HCT116 (cell line): ENCODE measurements around the gene IRF8. TPM values are rescaled to one million over a fixed set of nuclear protein-coding genes. Genes with fewer than 3 reads are reported as not detected.

Experiments
- ATAC-seq: fragments of 200-7000 bp; cut with Tn5 transposase; 2 replicates; pipeline ENCODE4 v1.9.1; 2020; ENCODE audit warnings: mild to moderate bottlenecking, moderate library complexity
- BruUV-seq: library from RNA; stranded (reverse); fragments of 400-500 nt; replicated peaks from 2 replicates; lab custom pipeline; 2021; lab: Mats Ljungman, UMichigan
- CTCF ChIA-PET: fragments of 300-600 bp; sonication (Branson Sonifier 250); formaldehyde crosslinking; loops from one replicate; lab custom pipeline; 2021; ENCODE audit warnings: antibody characterized with exemption; lab: Charles Lee
- POLR2A ChIA-PET: fragments of 300-600, 350-600 bp; sonication (Branson Sonifier 250); formaldehyde crosslinking; loops from one replicate; lab custom pipeline; 2021; ENCODE audit warnings: antibody characterized with exemption; lab: Charles Lee
- RAD21 ChIA-PET, 2 experiments: fragments of 300-600 bp; sonication (Branson Sonifier 250); formaldehyde crosslinking; loops; one replicate each; lab custom pipeline; 2023; ENCODE audit warnings: low total read pairs in 2 of 2; ENCODE audit not compliant: uncharacterized antibody in 2 of 2, unreplicated experiment in 2 of 2, low non-redundant PET in 1 of 2; lab: Charles Lee
- DNase-seq: peaks from one replicate; pipeline ENCODE4 v3.0.0-alpha.2; 2010; ENCODE audit warnings: low read depth, low spot score
- H2AFZ ChIP-seq: fragments of 200-600 bp; shearing (Covaris generic), sonication (generic); 2 replicates; pipeline ENCODE4 v1.6.1; 2017; ENCODE audit warnings: low read depth, mixed run types, mixed read lengths, antibody characterized with exemption, low read length; ENCODE audit not compliant: poor library complexity, severe bottlenecking
- H3K27ac ChIP-seq: 2 replicates; pipeline ENCODE4 v1.5.1; 2012; ENCODE audit warnings: low read depth, low read length
- H3K27me3 ChIP-seq: fragments of 200-600 bp; sonication (generic); 2 replicates; pipeline ENCODE4 v1.6.1; 2016; ENCODE audit warnings: mixed run types, low read length, mixed read lengths; ENCODE audit not compliant: insufficient read depth
- H3K36me3 ChIP-seq, 2 experiments: fragments of 200-500 bp in 1 of 2; fragments of 200-600 bp in 1 of 2; sonication (Bioruptor generic) in 1 of 2; sonication (generic) in 1 of 2; 2 replicates each; pipeline versions ENCODE4 v1.5.1 to v1.6.1; 2014 to 2016; ENCODE audit warnings: low read length in 2 of 2, inconsistent platforms in 1 of 2, mixed read lengths in 1 of 2, mixed run types in 1 of 2; ENCODE audit not compliant: insufficient read depth in 2 of 2, control insufficient read depth in 1 of 2
- H3K4me1 ChIP-seq, 2 experiments: fragments of 200-600 bp in 1 of 2; sonication (generic) in 1 of 2; 2 replicates each; pipeline versions ENCODE4 v1.5.1 to v1.6.1; 2012 to 2017; ENCODE audit warnings: low read length in 2 of 2, inconsistent platforms in 1 of 2, mild to moderate bottlenecking in 1 of 2, mixed read lengths in 1 of 2, mixed run types in 1 of 2, moderate library complexity in 1 of 2; ENCODE audit not compliant: insufficient read depth in 2 of 2, control insufficient read depth in 1 of 2
- H3K4me2 ChIP-seq: fragments of 200-600 bp; sonication (generic); 2 replicates; pipeline ENCODE4 v1.6.1; 2017; ENCODE audit warnings: mixed run types, low read length, mixed read lengths
- H3K4me3 ChIP-seq, 2 experiments: fragments of 200-600 bp in 1 of 2; sonication (generic) in 1 of 2; replicated peaks in 1 of 2; 2 replicates each; pipeline ENCODE4 v1.5.1; 2011 to 2016; ENCODE audit warnings: low read length in 2 of 2, control low read depth in 1 of 2, low read depth in 1 of 2, mild to moderate bottlenecking in 1 of 2, mixed read lengths in 1 of 2, mixed run types in 1 of 2
- H3K79me2 ChIP-seq: fragments of 200-600 bp; sonication (generic); 2 replicates; pipeline ENCODE4 v1.6.1; 2017; ENCODE audit warnings: mild to moderate bottlenecking, mixed run types, low read length, moderate library complexity, mixed read lengths; ENCODE audit not compliant: insufficient read depth
- H3K9ac ChIP-seq: fragments of 200-600 bp; sonication (generic); 2 replicates; pipeline ENCODE4 v1.6.1; 2016; ENCODE audit warnings: low read length, mixed read lengths
- H3K9me2 ChIP-seq: fragments of 200-600 bp; sonication (generic), shearing (Covaris generic); 2 replicates; pipeline ENCODE4 v1.6.1; 2017; ENCODE audit warnings: mixed run types, mild to moderate bottlenecking, moderate library complexity; ENCODE audit not compliant: insufficient read depth
- H3K9me3 ChIP-seq, 2 experiments: fragments of 200-500 bp in 1 of 2; fragments of 200-600 bp in 1 of 2; sonication (Bioruptor generic) in 1 of 2; sonication (generic) in 1 of 2; 2 replicates each; pipeline ENCODE4 v1.6.1; 2014 to 2017; ENCODE audit warnings: low read length in 2 of 2, mixed read lengths in 2 of 2, inconsistent platforms in 1 of 2, low read depth in 1 of 2, mild to moderate bottlenecking in 1 of 2, mixed run types in 1 of 2, moderate library complexity in 1 of 2; ENCODE audit not compliant: control insufficient read depth in 1 of 2, insufficient read depth in 1 of 2
- H4K20me1 ChIP-seq: fragments of 200-600 bp; sonication (generic), shearing (Covaris generic); 2 replicates; pipeline ENCODE4 v1.6.1; 2017; ENCODE audit warnings: mixed run types, mild to moderate bottlenecking, moderate library complexity; ENCODE audit not compliant: insufficient read depth
- CBX3 ChIP-seq: IDR thresholded peaks from 2 replicates; pipeline ENCODE4 v1.6.1; 2012; ENCODE audit warnings: low read depth
- CTCF ChIP-seq, 3 experiments: fragments of 200-600 bp in 1 of 3; sonication (generic) in 1 of 3; IDR thresholded peaks in 2 of 3; conservative IDR thresholded peaks in 1 of 3; 2 replicates each; pipeline ENCODE4 v1.5.1; 2012 to 2017; ENCODE audit warnings: low read depth in 2 of 3, low read length in 2 of 3, antibody characterized with exemption in 1 of 3, borderline replicate concordance in 1 of 3, control low read depth in 1 of 3, mild to moderate bottlenecking in 1 of 3, mixed read lengths in 1 of 3, mixed run types in 1 of 3, moderate library complexity in 1 of 3; ENCODE audit not compliant: insufficient read depth in 1 of 3
- EGR1 ChIP-seq: IDR thresholded peaks from 2 replicates; pipeline ENCODE4 v1.6.1; 2012; ENCODE audit warnings: low read depth
- ELF1 ChIP-seq: IDR thresholded peaks from 2 replicates; pipeline ENCODE4 v1.6.1; 2012; ENCODE audit warnings: low read depth, borderline replicate concordance
- EZH2phosphoT487 ChIP-seq: fragments of 200-600 bp; IDR thresholded peaks from 2 replicates; pipeline ENCODE4 v1.6.1; 2018; ENCODE audit warnings: antibody characterized with exemption, borderline replicate concordance
- JUND ChIP-seq: IDR thresholded peaks from 2 replicates; pipeline ENCODE4 v1.6.1; 2012
- POLR2AphosphoS5 ChIP-seq: IDR thresholded peaks from 2 replicates; pipeline ENCODE4 v1.6.1; 2011; ENCODE audit warnings: mild to moderate bottlenecking, low read depth, low read length, moderate library complexity
- RAD21 ChIP-seq: IDR thresholded peaks from 2 replicates; pipeline ENCODE4 v1.6.1; 2012; ENCODE audit warnings: low read depth, mild to moderate bottlenecking
- SIN3A ChIP-seq: IDR thresholded peaks from 2 replicates; pipeline ENCODE4 v1.6.1; 2012; ENCODE audit warnings: low read depth
- SRF ChIP-seq: IDR thresholded peaks from 2 replicates; pipeline ENCODE4 v1.6.1; 2012; ENCODE audit warnings: low read depth
- YY1 ChIP-seq: IDR thresholded peaks from 2 replicates; pipeline ENCODE4 v1.6.1; 2011; ENCODE audit warnings: low read length, low read depth, moderate library complexity, mild to moderate bottlenecking; ENCODE audit not compliant: insufficient replicate concordance; ENCODE audit errors: extremely low read depth
- ZNF274 ChIP-seq: fragments of 200-500 bp; sonication (Bioruptor generic); IDR thresholded peaks from 2 replicates; pipeline ENCODE4 v1.6.1; 2014; ENCODE audit warnings: mild to moderate bottlenecking, low read depth, low read length, inconsistent platforms
- intact Hi-C: fragments of 100-400 bp; cut with micrococcal nuclease; formaldehyde crosslinking; loops from 2 replicates; pipeline ENCODE4 v1.10.0; 2022
- total RNA-seq: library from RNA; stranded (reverse); gene quantifications from one replicate; pipeline ENCODE4 v1.2.1, GENCODE V29; 2021; ENCODE audit not compliant: unreplicated experiment

IRF8 gene
- total RNA-seq, 1 experiment from 2014 or later = 0.61 TPM

- ATAC-seq = no peak
- Histone ChIP-seq H3K36me3 (no peaks in the 10 kb centered on the region), H3K4me3 (no peak overlapping the region), H3K9me2 (no peaks in the 10 kb centered on the region), H2AFZ (no peak overlapping the region), H3K9me3 (no peaks in the 10 kb centered on the region), H3K4me2 (no peak overlapping the region), H3K4me1 (peaks cover 3 to 10% of the 10 kb centered on the region in 2 experiments; a peak in 2 of 4 replicates), H4K20me1 (no peaks in the 10 kb centered on the region), H3K79me2 (no peaks in the 10 kb centered on the region), H3K27ac (no peak overlapping the region; the same call in 1 of the 2 replicates), H3K9ac (no peak overlapping the region), H3K27me3 (peaks cover 36% of the 10 kb centered on the region; the same call in 1 of the 2 replicates)
- BruUV-seq = no TSS peak
- RAD21 ChIA-PET = no interaction called here
- CTCF ChIA-PET = no interaction called here
- POLR2A ChIA-PET = no interaction called here
- TF ChIP-seq RAD21 (no peak), CTCF (IDR thresholded peaks at IDR 0.05 in 2 of 3, conservative IDR thresholded peaks at IDR 0.05 in 1 of 3; ENCODE audit: borderline replicate concordance in 1 of 3, insufficient read depth in 1 of 3, low read depth in 2 of 3, low read length in 2 of 3) (no peak), EZH2phosphoT487 (no peak), POLR2AphosphoS5 (no peak), SIN3A (no peak), YY1 (no peak), JUND (no peak), CBX3 (no peak), SRF (no peak), EGR1 (no peak), ZNF274 (no peak), ELF1 (no peak)
- DNase-seq = no peak
- intact Hi-C loops = no loop called here
These were observed 32.8 kb downstream of the IRF8 start for GRCh38 chr16:85931596-85932402.
